WERI-Rb-1 (cell line): ENCODE data around the gene MOB3C.

Source experiments
- DNase-seq: peaks from one replicate; pipeline ENCODE4 v3.0.0-alpha.2; 2020
- H3K27ac ChIP-seq: fragments of 250-450 bp; sonication (Bioruptor Pico); 2 replicates; pipeline ENCODE4 v1.5.1; 2020; ENCODE audit warnings: mild to moderate bottlenecking, moderate library complexity
- H3K27me3 ChIP-seq: fragments of 250-450 bp; sonication (Bioruptor Pico); 2 replicates; pipeline ENCODE4 v1.5.1; 2021; ENCODE audit warnings: mild to moderate bottlenecking, low read depth, moderate library complexity; ENCODE audit not compliant: insufficient read depth, severe bottlenecking
- H3K36me3 ChIP-seq: fragments of 250-450 bp; sonication (Bioruptor Pico); 2 replicates; pipeline ENCODE4 v1.5.1; 2020; ENCODE audit warnings: mild to moderate bottlenecking, moderate library complexity
- H3K4me3 ChIP-seq: 2 replicates; pipeline ENCODE4 v1.5.1; 2011; ENCODE audit warnings: low read depth, mild to moderate bottlenecking, control low read depth, low read length
- H3K9me3 ChIP-seq: fragments of 250-450 bp; sonication (Bioruptor Pico); 2 replicates; pipeline ENCODE4 v1.5.1; 2021; ENCODE audit warnings: mild to moderate bottlenecking, moderate library complexity; ENCODE audit not compliant: severe bottlenecking
- TF ChIP-seq, protein P1 (sequence below): IDR thresholded peaks from 2 replicates; pipeline ENCODE4 v1.5.1; 2011; ENCODE audit warnings: low read depth, mild to moderate bottlenecking, control low read depth, inconsistent platforms, low read length

The MOB3C gene

DNA sequence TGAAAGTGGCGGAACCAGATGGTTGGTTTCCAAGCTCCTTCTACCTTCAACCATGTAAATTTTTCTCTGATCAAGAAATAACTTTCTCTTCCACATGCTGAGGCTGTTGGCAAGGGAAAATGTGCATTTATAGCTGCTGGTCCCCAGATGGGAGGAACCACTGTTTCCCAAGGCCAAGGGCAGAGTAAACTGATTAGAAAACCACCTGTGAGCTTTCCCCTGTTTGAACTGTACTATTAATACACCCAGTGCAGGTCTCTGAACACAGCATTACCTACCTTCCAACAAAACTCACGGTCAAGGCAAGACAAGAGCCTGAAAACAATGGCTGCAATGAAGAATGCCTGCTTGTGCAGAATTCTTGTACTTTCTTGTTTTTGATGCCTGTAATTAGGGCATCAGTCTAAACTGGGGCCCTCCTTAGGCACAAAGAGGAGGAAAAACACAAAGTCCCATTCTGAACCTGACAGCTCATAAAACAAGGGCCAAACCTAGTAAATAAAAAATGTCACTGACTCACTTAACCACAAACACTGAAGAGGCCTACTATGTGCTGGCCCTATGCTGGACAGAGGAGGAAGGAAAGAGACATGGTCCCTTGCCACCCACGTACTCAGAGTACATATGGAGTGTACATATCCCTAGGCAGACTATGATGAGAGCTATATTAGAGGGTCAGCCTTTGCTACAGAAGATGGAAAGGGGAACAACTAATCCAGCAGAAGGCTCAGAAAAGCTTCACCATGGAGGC is 15.2 kb downstream of the MOB3C start:
- H3K27ac ChIP-seq = no peak overlapping the region
- DNase-seq = no peak
- no peaks in the 10 kb centered on the region for H3K27me3 ChIP-seq
- H3K36me3 ChIP-seq = no peaks in the 10 kb centered on the region
- TF ChIP-seq, protein P1, sequence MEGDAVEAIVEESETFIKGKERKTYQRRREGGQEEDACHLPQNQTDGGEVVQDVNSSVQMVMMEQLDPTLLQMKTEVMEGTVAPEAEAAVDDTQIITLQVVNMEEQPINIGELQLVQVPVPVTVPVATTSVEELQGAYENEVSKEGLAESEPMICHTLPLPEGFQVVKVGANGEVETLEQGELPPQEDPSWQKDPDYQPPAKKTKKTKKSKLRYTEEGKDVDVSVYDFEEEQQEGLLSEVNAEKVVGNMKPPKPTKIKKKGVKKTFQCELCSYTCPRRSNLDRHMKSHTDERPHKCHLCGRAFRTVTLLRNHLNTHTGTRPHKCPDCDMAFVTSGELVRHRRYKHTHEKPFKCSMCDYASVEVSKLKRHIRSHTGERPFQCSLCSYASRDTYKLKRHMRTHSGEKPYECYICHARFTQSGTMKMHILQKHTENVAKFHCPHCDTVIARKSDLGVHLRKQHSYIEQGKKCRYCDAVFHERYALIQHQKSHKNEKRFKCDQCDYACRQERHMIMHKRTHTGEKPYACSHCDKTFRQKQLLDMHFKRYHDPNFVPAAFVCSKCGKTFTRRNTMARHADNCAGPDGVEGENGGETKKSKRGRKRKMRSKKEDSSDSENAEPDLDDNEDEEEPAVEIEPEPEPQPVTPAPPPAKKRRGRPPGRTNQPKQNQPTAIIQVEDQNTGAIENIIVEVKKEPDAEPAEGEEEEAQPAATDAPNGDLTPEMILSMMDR = no peak
- H3K9me3 ChIP-seq = no peaks in the 10 kb centered on the region
- H3K4me3 ChIP-seq = no peak overlapping the region

DNA sequence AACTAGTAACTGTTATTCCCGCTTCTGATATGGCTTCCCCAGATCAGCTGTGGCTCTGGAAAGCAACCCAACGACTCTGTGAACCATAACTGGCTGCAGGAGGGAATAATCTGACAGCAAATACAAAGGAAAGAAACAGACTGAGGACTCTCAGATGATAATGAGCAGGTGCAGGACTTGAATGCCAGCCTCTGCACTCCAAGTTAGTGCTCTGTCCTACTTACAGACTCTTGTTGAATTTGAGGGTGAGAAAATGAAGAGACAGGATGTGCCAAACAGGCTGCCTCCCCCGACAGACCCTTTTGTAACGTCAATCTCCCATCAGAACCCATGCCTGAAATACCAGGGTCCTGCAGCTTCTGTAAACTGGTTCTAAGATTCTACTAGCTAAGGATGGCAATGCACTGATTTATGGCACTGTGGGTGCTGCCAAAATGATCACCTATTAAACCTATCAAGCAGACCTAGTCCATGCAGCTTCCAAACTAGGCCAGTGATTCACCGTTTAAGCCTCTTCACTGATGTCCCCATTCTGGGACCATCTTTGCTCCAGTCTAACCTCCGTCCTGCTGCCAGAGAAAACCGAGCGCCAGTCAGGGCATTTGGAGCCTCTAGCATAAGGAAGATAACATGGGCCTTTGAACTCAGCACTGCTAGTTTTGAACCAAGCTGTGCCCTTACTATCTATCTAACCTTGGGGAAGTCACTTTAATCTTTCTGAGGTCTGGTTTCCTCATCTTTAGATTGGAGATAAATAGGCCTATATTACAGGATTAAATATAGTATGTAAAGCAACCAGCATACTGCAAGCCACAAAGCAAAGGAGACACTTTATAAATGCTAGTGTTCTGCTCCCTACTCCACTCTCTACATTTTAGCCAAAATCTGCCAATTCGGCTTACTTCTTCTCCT is 17.3 kb downstream of the MOB3C start:
- TF ChIP-seq, protein P1 = no peak
- Histone ChIP-seq H3K27ac (no peak overlapping the region), H3K9me3 (no peaks in the 10 kb centered on the region), H3K36me3 (no peaks in the 10 kb centered on the region), H3K4me3 (no peak overlapping the region), H3K27me3 (no peaks in the 10 kb centered on the region)
- DNase-seq = no peak

GRCh38 chr1:46596846-46597245 is 19.8 kb downstream of the MOB3C start:
- Histone ChIP-seq H3K27me3 (no peaks in the 10 kb centered on the region), H3K9me3 (no peaks in the 10 kb centered on the region), H3K27ac (no peak overlapping the region), H3K36me3 (peaks cover 9% of the 10 kb centered on the region), H3K4me3 (no peak overlapping the region)
- TF ChIP-seq, protein P1 = no peak
- no peak for DNase-seq

DNA sequence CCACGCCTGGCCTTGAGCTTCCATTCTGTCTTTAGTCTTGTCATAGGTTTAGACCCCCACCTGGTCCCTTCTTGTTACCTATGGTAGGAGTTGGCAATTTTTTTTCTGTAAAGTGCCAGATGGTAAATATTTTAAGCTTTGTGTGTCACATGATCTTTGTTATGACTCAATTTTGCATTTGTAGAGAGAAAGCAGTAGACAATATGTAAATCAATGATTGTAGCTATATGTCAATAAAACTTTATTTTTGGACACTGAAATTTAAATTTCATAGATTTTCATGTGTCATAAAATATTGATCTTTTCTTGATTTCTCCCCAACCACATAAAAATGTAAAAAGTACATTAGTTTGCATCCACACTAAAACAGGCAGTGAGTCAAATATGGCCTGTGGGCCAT is 20.6 kb downstream of the MOB3C start:
- Histone ChIP-seq H3K27me3 (no peaks in the 10 kb centered on the region), H3K4me3 (no peak overlapping the region), H3K9me3 (no peaks in the 10 kb centered on the region), H3K36me3 (peaks cover 9% of the 10 kb centered on the region), H3K27ac (no peak overlapping the region)
- TF ChIP-seq, protein P1 = no peak
- no peak for DNase-seq

- Histone ChIP-seq H3K27ac (no peak overlapping the region), H3K4me3 (no peak overlapping the region), H3K36me3 (peaks cover 11% of the 10 kb centered on the region), H3K27me3 (no peaks in the 10 kb centered on the region), H3K9me3 (no peaks in the 10 kb centered on the region)
- TF ChIP-seq, protein P1 = no peak
- no peak for DNase-seq
Measured at GRCh38 chr1:46595127-46595526, 21.5 kb downstream of the MOB3C start.
